Coronary artery (tissue), 2 donors: ENCODE data around the gene PCDH1.

ENCODE experiments used
- DNase-seq: peaks from one replicate; pipeline ENCODE4 v3.0.0-alpha.2; 2017; ENCODE audit warnings: low spot score
- H3K27ac ChIP-seq, 2 donors: fragments of 200-600 bp; sonication (generic); one replicate each; pipeline ENCODE4 v1.5.1; 2016 to 2019
- H3K4me3 ChIP-seq: fragments of 200-600 bp; sonication (generic); 2 replicates; pipeline ENCODE4 v1.5.1; 2016; ENCODE audit warnings: mild to moderate bottlenecking, moderate library complexity
- TF ChIP-seq, protein P1 (sequence below): fragments of 200-600 bp; sonication (generic); IDR thresholded peaks from one replicate; pipeline ENCODE4 v1.5.1; 2019; ENCODE audit warnings: antibody characterized with exemption

Gene PCDH1

DNA sequence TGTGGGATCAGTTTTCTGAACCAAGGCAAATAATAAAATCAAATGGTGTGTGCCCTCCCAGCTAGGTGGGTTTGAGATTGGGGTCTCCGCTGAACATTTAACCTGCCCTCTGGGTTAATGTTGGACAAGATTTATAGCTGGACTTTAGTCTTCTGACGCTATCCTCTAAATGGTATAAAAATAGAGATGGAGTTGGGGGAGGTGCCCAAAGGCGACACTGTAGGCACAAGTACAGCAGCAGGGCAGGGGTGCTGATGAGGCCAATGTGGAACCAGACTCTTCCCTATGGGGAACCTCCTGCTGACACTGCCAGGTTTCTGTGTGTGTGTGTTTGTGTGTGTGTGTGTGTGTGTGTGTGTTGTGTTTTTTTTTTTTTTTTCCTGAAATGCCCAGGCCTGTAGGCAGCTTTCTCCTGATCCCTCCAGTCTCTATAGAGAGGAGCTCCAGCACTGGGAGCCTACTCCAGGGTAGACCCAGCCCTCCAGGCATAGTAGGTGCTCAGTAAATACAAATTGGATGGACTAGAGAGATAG is 37.9 kb downstream of the PCDH1 start:
- DNase-seq: no peak
- Histone ChIP-seq H3K4me3 (no peak overlapping the region), H3K27ac (peak overlapping the region in 1 of 2 donors; percentile 32)
- TF ChIP-seq, protein P1, sequence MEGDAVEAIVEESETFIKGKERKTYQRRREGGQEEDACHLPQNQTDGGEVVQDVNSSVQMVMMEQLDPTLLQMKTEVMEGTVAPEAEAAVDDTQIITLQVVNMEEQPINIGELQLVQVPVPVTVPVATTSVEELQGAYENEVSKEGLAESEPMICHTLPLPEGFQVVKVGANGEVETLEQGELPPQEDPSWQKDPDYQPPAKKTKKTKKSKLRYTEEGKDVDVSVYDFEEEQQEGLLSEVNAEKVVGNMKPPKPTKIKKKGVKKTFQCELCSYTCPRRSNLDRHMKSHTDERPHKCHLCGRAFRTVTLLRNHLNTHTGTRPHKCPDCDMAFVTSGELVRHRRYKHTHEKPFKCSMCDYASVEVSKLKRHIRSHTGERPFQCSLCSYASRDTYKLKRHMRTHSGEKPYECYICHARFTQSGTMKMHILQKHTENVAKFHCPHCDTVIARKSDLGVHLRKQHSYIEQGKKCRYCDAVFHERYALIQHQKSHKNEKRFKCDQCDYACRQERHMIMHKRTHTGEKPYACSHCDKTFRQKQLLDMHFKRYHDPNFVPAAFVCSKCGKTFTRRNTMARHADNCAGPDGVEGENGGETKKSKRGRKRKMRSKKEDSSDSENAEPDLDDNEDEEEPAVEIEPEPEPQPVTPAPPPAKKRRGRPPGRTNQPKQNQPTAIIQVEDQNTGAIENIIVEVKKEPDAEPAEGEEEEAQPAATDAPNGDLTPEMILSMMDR: no peak

DNA sequence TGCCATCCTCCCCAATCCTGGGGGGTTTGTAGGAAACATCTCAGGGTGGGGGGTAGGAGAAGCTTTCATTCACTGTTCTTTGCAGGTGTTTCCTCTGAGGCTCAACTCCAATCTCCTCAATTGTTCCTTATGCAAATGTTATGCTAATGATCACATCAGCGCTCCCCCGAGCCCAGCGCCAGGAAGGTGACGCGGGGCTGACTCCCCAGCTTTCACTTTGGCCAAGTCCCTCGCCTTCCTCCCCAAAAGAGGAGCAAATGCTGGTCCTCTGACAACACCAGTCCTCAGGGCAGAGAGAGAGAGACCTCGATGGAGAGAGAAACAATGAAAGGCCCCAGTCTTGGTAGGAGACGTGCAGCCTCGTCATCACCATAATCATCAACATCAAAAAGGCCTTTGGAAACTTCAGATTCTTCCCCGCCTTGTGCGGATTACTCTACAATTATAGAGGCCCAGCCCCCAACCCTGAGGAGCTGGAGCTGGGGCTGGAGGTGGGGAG is 39.1 kb downstream of the PCDH1 start:
- DNase-seq: no peak
- TF ChIP-seq, protein P1: no peak
- H3K27ac ChIP-seq: peak overlapping the region in 1 of 2 donors; percentile 33
- no peak overlapping the region for H3K4me3 ChIP-seq

DNA sequence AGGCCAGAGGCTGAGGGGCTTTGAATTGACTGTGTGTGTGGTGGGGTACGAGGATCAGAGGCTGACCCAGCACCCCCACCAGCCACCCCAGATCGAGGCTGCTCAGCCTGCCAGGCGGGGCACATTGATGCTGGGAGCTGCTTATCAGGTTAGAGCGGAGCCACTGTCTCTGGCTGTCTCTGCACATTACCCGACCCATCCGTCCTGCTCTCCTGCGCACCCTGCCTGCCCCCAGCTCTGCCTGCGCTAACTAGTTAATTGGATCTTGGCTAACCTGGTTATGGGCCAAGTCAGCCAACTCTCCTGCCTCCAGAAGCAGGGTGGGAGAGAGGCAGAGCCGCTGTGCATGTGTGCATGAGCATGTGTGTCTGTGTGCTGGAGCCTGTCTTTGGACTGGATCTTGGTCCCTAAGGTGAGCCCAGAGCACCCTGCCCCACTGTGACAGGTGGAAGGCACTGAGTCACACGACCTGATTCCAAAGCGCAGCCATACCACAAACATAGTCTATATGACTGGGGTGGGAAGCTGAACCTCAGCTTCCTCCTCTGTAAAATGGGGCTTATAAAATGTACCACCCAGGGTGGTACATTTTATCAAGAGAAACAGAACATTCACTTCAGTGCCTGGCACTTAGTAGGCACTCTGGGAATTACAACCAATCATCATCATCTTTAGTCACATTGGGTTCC is 39.7 kb downstream of the PCDH1 start:
- H3K4me3 ChIP-seq: no peak overlapping the region
- DNase-seq: no peak
- TF ChIP-seq, protein P1: no peak
- H3K27ac ChIP-seq: peak overlapping the region in 1 of 2 donors; percentile 33

DNA sequence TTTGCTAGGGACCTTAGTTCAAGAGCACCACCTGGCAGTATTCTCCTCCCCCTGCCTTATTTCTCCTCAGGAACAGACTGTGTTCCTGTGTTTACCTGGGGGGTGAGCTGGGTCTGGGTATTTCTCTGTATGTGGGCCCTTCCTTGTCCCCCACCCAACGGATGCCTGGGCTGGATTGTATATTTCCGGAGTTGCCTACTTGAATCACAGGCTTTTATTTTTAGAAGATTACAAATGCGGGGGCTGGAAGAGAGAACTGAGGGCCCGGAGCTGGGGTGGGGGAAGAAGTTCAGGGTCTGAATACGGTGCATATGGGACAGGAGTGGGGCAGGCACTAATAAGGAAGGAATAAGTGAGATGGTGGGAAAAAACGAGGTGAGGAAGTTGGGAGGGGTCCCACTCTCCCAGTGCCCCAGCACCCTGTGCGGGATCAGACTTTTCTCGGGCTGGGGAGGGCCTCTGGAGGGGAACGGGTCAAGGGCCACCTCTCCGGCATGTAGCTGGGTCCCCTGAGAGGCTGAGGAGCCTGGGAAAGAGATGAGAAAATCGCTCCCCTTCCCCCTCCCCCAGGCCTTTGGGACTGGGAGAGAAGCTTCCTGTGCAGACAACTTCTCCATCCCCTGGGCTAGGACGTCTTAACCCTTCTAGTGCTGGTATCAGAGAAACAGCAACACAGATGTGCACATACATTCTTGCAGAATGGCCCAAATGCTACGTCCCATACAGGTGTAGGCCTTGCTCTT is 42.1 kb downstream of the PCDH1 start:
- TF ChIP-seq, protein P1: no peak
- peak overlapping the region; percentile 53 for H3K4me3 ChIP-seq
- DNase-seq: peak; percentile 79
- peak overlapping the region; percentile 4 to 73 for H3K27ac ChIP-seq

DNA sequence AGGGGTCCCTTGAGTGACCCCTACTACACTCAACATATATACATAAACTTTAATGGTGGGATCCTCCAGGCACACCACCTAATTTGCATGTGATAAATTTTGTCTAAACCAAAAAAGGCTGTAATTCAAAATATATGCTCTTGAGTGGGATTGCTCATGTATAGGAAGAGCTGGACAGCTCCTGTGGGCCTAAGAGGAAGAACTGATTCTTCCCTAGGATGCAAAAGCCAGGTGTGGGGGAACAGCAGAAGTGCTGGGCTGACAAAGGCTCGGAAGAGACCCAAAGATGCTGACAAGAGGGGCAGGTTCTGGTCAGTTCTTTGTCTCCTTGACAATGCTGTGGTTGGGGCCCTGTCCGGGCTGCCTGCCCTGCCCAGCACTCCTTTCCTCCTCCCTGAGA is 43.9 kb downstream of the PCDH1 start:
- DNase-seq: no peak
- no peak overlapping the region for H3K27ac ChIP-seq
- H3K4me3 ChIP-seq: no peak overlapping the region
- TF ChIP-seq, protein P1: no peak

DNA sequence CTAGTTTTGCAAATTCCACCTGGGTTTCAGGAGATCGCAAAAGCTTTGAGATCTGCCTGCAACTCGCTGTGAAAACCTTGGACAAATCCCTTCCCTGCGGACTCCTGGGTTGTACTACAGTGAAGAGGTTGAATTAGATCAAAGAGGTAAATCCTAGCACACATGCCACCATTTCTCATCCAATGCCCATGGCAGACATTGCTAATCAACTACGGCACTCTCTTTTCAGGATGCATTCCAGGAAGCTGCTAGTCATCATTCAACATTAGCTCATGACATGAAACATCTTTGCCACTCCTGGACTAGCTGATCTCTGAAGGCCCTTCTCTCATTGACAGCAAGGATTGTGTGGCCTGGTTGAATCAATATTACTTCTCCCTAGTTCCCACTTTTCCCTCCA is 46.1 kb downstream of the PCDH1 start:
- DNase-seq: no peak
- Histone ChIP-seq H3K27ac (no peak overlapping the region), H3K4me3 (no peak overlapping the region)
- TF ChIP-seq, protein P1: no peak
